Common myeloid progenitor, CD34-positive (primary cell): Measurements from ENCODE around the gene IPO13.
A peak's percentile ranks its signal among the peaks of the same experiment; 100 is the strongest.

Experiments
- CTCF ChIA-PET: fragments of 350-600 bp; sonication (Branson Sonifier 250); formaldehyde crosslinking; loops from one replicate; lab custom pipeline; 2021; ENCODE audit warnings: antibody characterized with exemption; lab: Charles Lee
- POLR2A ChIA-PET: fragments of 350-600 bp; sonication (Branson Sonifier 250); formaldehyde crosslinking; loops from one replicate; lab custom pipeline; 2021; ENCODE audit warnings: antibody characterized with exemption; lab: Charles Lee
- DNase-seq, 3 donors: peaks; one replicate each; pipeline versions ENCODE4 v3.0.0 to v3.0.0-alpha.2; 2013
- H3K27ac ChIP-seq, 2 experiments: 1 replicate in 1 of 2; 2 replicates in 1 of 2; pipeline ENCODE4 v1.7.0; 2013; ENCODE audit warnings: inconsistent platforms in 2 of 2, low read length in 2 of 2, mild to moderate bottlenecking in 2 of 2, low read depth in 1 of 2, moderate library complexity in 1 of 2; ENCODE audit not compliant: severe bottlenecking in 2 of 2, insufficient read depth in 1 of 2, poor library complexity in 1 of 2
- H3K27me3 ChIP-seq, 5 experiments: replicated peaks in 2 of 5; 1 replicate in 3 of 5; 2 replicates in 2 of 5; pipeline versions ENCODE4 v1.6.1 to v1.7.0; 2013; ENCODE audit warnings: low read length in 4 of 5, mild to moderate bottlenecking in 2 of 5, moderate library complexity in 2 of 5, inconsistent platforms in 1 of 5; ENCODE audit not compliant: insufficient read depth in 5 of 5, control insufficient read depth in 4 of 5
- H3K36me3 ChIP-seq, 4 experiments: 1 replicate in 2 of 4; 2 replicates in 2 of 4; pipeline versions ENCODE4 v1.6.1 to v1.7.0; 2013; ENCODE audit warnings: low read length in 3 of 4, control low read depth in 1 of 4, mild to moderate bottlenecking in 1 of 4; ENCODE audit not compliant: control insufficient read depth in 4 of 4, insufficient read depth in 4 of 4
- H3K4me1 ChIP-seq, 4 experiments: 1 replicate in 3 of 4; 2 replicates in 1 of 4; pipeline versions ENCODE4 v1.6.1 to v1.7.1; 2013; ENCODE audit warnings: low read length in 3 of 4, mild to moderate bottlenecking in 3 of 4, control low read depth in 1 of 4, inconsistent platforms in 1 of 4, moderate library complexity in 1 of 4; ENCODE audit not compliant: control insufficient read depth in 4 of 4, insufficient read depth in 4 of 4; ENCODE audit errors: control extremely low read depth in 1 of 4
- H3K4me3 ChIP-seq, 7 experiments: 1 replicate in 4 of 7; 2 replicates in 3 of 7; pipeline versions ENCODE4 v1.5.1 to v1.7.0; 2013; ENCODE audit warnings: mild to moderate bottlenecking in 7 of 7, low read length in 6 of 7, moderate library complexity in 6 of 7, inconsistent platforms in 2 of 7, low read depth in 2 of 7, control low read depth in 1 of 7; ENCODE audit not compliant: insufficient read depth in 4 of 7, control insufficient read depth in 1 of 7; ENCODE audit errors: extremely low read depth in 1 of 7
- H3K9me3 ChIP-seq, 5 experiments: 1 replicate in 4 of 5; 2 replicates in 1 of 5; pipeline versions ENCODE4 v1.6.1 to v1.7.1; 2013; ENCODE audit warnings: low read length in 4 of 5, mild to moderate bottlenecking in 2 of 5, inconsistent platforms in 1 of 5, low read depth in 1 of 5, moderate library complexity in 1 of 5; ENCODE audit not compliant: control insufficient read depth in 4 of 5, insufficient read depth in 2 of 5; ENCODE audit errors: control extremely low read depth in 1 of 5
- WGBS: methylation state at CpG from one replicate; pipeline ENCODE4 v1.1.5; 2013; ENCODE audit not compliant: insufficient coverage; 5-methylcytosine and 5-hydroxymethylcytosine counted together

IPO13 gene

GRCh38 chr1:43970502-43970901 lies 23.8 kb downstream of the IPO13 start:
- no peak for DNase-seq
- Histone ChIP-seq H3K36me3 (peaks cover 0 to 29% (median 19%) of the 10 kb centered on the region in 4 experiments), H3K4me1 (peaks cover 3 to 29% (median 23%) of the 10 kb centered on the region in 4 experiments), H3K27ac (peak overlapping the region; percentile 50 to 73), H3K4me3 (peak overlapping the region; percentile 82 to 99 (median 83)), H3K27me3 (no peaks in the 10 kb centered on the region), H3K9me3 (no peaks in the 10 kb centered on the region)
- ChIA-PET CTCF (interaction anchor here (0.6 to 2.4 kb wide), 6 partner anchors 12 to 207 kb away, joined by 3 to 12 read pairs (median 5); partner anchors contain the start of gene CCDC24), POLR2A (no interaction called here)
- WGBS: 58% methylated on average over 4 of the region's 5 CpGs

GRCh38 chr1:43970911-43971310 lies 24.2 kb downstream of the IPO13 start:
- H3K27me3 ChIP-seq: no peaks in the 10 kb centered on the region
- no peak for DNase-seq
- H3K27ac ChIP-seq: peak overlapping the region in 1 of 2 experiments; percentile 73
- CTCF ChIA-PET: interaction anchor here (0.9 to 2.4 kb wide), 6 partner anchors 12 to 208 kb away, joined by 3 to 12 read pairs (median 5); partner anchors contain the start of gene CCDC24
- no peaks in the 10 kb centered on the region for H3K9me3 ChIP-seq
- WGBS: 96% methylated on average over 7 of the region's 9 CpGs
- POLR2A ChIA-PET: no interaction called here
- H3K4me1 ChIP-seq: peaks cover 5 to 33% (median 28%) of the 10 kb centered on the region in 4 experiments
- H3K36me3 ChIP-seq: peaks cover 0 to 29% (median 18%) of the 10 kb centered on the region in 4 experiments
- H3K4me3 ChIP-seq: peak overlapping the region in 5 of 7 experiments; percentile 82 to 99 (median 89)

- WGBS: 97% methylated on average over 15 of the region's 17 CpGs
- H3K27me3 ChIP-seq: no peaks in the 10 kb centered on the region
- ChIA-PET CTCF (interaction anchor here (0.9 to 2.4 kb wide), 9 partner anchors 13 to 208 kb away, joined by 3 to 12 read pairs (median 5); partner anchors contain the start of gene CCDC24), POLR2A (no interaction called here)
- peaks cover 0 to 31% (median 20%) of the 10 kb centered on the region in 4 experiments for H3K36me3 ChIP-seq
- no peak overlapping the region for H3K27ac ChIP-seq
- no peaks in the 10 kb centered on the region for H3K9me3 ChIP-seq
- peaks cover 6 to 38% (median 32%) of the 10 kb centered on the region in 4 experiments for H3K4me1 ChIP-seq
- H3K4me3 ChIP-seq: no peak overlapping the region
- DNase-seq: no peak
Measured at GRCh38 chr1:43971336-43971980, 24.7 kb downstream of the IPO13 start.

GRCh38 chr1:43973981-43974442 lies 27.3 kb downstream of the IPO13 start:
- CTCF ChIA-PET: interaction anchor here (0.7 to 1.0 kb wide), 4 partner anchors 21 to 74 kb away, joined by 3 read pairs; no protein-coding TSS in a partner anchor

GRCh38 chr1:43974443-43975248 lies 27.9 kb downstream of the IPO13 start, which contains the start of gene ATP6V0B:
Gene ATP6V0B, plus strand, starts transcription at chr1:43974960. Its CDS starts 81 bp downstream, at chr1:43975041.
- CTCF ChIA-PET: interaction anchor here (0.7 to 3.5 kb wide), 12 partner anchors 10 to 73 kb away, joined by 3 to 13 read pairs (median 3); partner anchors contain the start of genes ARTN and CCDC24
- no peaks in the 10 kb centered on the region for H3K9me3 ChIP-seq
- H3K4me1 ChIP-seq: peaks cover 7 to 56% (median 43%) of the 10 kb centered on the region in 4 experiments
- POLR2A ChIA-PET: interaction anchor here (0.6 to 1.2 kb wide), 2 partner anchors 28 to 30 kb away, joined by 3 to 5 read pairs; partner anchors contain the start of gene IPO13
- H3K27ac ChIP-seq: peak within 1 kb of the TSS; percentile 64 to 90
- H3K27me3 ChIP-seq: no peaks in the 10 kb centered on the region
- peak within 1 kb of the TSS; percentile 57 to 95 (median 88) for H3K4me3 ChIP-seq
- peak; percentile 91 to 95 (median 94) for DNase-seq
- H3K36me3 ChIP-seq: peaks cover 2 to 47% (median 30%) of the 10 kb centered on the region in 4 experiments
- WGBS: 0% methylated on average over 87 of the region's 93 CpGs

More at GRCh38 chr1:43973981-43974442, 27.3 kb downstream of the IPO13 start:
- WGBS: 43% methylated on average over 9 of the region's 9 CpGs
- POLR2A ChIA-PET: no interaction called here
- peaks cover 7 to 59% (median 44%) of the 10 kb centered on the region in 4 experiments for H3K4me1 ChIP-seq
- H3K4me3 ChIP-seq: peak overlapping the region; percentile 57 to 95 (median 88)
- H3K9me3 ChIP-seq: no peaks in the 10 kb centered on the region
- H3K36me3 ChIP-seq: peaks cover 2 to 47% (median 30%) of the 10 kb centered on the region in 4 experiments
- H3K27me3 ChIP-seq: no peaks in the 10 kb centered on the region
- DNase-seq: peak; percentile 27 to 63 (median 61)
- H3K27ac ChIP-seq: peak overlapping the region; percentile 41 to 90

GRCh38 chr1:43975249-43975961 lies 28.7 kb downstream of the IPO13 start:
- H3K9me3 ChIP-seq: no peaks in the 10 kb centered on the region
- H3K4me1 ChIP-seq: peaks cover 7 to 58% (median 46%) of the 10 kb centered on the region in 4 experiments
- H3K27ac ChIP-seq: peak overlapping the region; percentile 64 to 90
- H3K4me3 ChIP-seq: peak overlapping the region; percentile 57 to 95 (median 88)
- peak; percentile 56 to 76 (median 66) for DNase-seq
- 0% methylated on average over 29 of the region's 34 CpGs for WGBS
- no peaks in the 10 kb centered on the region for H3K27me3 ChIP-seq
- POLR2A ChIA-PET: interaction anchor here (1.2 kb wide), 1 partner anchor 28 kb away, joined by 5 read pairs; the partner anchor contains the start of gene IPO13
- peaks cover 2 to 47% (median 30%) of the 10 kb centered on the region in 4 experiments for H3K36me3 ChIP-seq
- CTCF ChIA-PET: interaction anchor here (0.8 to 3.5 kb wide), 9 partner anchors 10 to 72 kb away, joined by 3 to 13 read pairs (median 4); partner anchors contain the start of genes ARTN and CCDC24
